HG03521 (cell line): Measurements from ENCODE around the gene DNAJC3.

ENCODE experiments used
- ATAC-seq: cut with Tn5 transposase; IDR thresholded peaks from one replicate; pipeline ENCODE4 v1.9.1; 2021; ENCODE audit warnings: mild to moderate bottlenecking, moderate library complexity; ENCODE audit not compliant: unreplicated experiment

The DNAJC3 gene, protein sequence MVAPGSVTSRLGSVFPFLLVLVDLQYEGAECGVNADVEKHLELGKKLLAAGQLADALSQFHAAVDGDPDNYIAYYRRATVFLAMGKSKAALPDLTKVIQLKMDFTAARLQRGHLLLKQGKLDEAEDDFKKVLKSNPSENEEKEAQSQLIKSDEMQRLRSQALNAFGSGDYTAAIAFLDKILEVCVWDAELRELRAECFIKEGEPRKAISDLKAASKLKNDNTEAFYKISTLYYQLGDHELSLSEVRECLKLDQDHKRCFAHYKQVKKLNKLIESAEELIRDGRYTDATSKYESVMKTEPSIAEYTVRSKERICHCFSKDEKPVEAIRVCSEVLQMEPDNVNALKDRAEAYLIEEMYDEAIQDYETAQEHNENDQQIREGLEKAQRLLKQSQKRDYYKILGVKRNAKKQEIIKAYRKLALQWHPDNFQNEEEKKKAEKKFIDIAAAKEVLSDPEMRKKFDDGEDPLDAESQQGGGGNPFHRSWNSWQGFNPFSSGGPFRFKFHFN

DNA sequence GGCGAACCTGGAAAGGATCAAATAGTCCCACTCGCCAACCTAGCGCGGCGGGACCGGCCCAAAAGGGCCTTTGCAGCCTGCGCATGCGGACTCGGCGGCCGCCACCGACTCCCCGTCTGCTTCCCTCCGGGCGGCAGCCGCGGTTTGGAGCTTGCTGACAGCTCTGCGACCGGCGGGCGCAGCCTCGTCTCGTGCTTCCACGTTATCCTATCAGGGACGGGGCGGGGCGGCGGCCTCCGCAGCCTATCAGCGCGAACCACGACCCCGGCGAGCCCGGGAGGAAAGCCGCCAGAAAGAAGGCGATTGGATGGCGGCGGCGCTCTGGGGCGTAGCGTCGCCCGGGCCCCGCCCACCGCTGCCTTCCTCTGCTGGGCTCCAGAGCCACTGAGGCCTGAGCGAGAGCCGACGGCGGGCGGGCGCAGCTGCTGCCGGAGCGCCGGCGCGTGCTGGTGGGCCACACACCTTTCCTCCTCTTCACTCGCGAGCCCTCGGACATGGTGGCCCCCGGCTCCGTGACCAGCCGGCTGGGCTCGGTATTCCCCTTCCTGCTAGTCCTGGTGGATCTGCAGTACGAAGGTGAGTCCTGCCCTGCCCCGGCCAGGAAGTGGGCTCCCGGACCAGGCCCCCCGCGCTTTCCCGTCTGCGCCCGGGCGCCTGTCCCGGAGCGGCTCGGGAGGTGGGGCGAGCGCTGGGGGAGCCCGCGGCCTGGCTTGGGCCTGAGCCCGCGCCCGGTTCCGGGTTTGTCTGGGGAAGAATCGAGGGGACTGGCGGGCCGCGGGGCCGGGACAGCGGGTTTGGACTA lies at the start of gene DNAJC3:
Gene DNAJC3 (plus strand): TSS at position 378 of the 802 bp plus-strand sequence. CDS start 117 bp downstream, at position 495.
- ATAC-seq, result peak; percentile 97

- ATAC-seq, result no peak
These were observed 49.3 kb upstream of the DNAJC3 start for GRCh38 chr13:95627590-95627989.

GRCh38 chr13:95628488-95628887 lies 48.5 kb upstream of the DNAJC3 start:
- ATAC-seq, result no peak

DNA sequence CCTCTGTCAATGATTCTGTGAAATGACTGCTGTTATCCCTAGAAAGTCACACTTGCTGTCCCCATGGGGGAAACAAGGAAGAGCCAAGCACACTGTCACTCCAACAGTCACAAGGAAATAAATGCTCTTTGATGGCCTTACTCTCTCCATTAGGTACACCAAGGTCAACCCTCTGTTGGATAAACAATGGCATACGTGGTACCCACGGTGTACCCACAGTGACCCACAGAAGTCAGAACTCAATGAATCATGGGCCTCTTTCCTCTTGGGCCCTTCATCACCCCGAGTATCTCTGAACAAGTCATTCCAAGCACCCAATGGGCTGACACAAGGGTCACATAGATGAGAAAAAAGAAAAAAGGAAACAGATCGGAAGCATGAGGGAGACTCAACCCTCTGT lies 47.9 kb upstream of the DNAJC3 start:
- no peak for ATAC-seq

DNA sequence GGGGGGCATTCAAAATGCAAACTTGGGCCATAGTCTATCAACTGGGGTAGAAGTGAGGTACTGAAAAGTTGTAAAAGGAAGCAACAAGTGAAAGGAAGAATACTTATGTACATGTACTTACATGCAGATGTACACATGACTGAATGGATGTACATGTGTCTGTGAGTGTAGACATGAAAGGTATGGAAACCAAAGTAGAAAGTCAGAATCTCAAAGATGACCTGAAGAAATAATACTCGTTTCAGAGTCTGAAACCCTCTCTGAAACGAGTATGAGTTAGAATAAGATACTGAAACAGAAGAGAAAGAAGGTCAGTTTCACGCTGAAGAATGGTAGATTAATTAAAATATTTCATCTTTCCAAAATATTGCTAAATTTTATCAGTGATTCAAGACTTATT lies 46.3 kb upstream of the DNAJC3 start:
- ATAC-seq, result no peak

DNA sequence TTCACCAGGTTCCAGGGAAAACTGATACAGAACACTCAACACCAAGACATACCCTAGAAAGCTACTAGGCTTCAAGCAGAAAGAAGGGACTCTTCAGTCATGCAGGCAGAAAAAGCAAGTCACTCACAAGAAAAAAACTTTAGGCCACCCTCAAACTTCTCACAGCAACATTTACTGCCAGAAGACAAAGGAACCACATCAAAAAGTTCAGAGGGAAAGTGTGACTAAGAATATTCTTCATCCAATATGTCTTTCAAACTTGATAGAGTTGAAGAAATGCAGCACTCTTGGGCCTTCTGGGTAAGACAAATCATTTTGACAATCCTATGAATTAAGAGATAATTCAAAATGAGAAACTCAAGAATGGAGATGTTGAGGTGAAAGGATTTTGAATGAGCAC lies 40.1 kb upstream of the DNAJC3 start:
- ATAC-seq, result no peak

GRCh38 chr13:95641291-95642027 lies 35.5 kb upstream of the DNAJC3 start:
- no peak for ATAC-seq

- no peak for ATAC-seq
These were observed 34.8 kb upstream of the DNAJC3 start for GRCh38 chr13:95642028-95642621.

- no peak for ATAC-seq
These were observed 33.9 kb upstream of the DNAJC3 start for GRCh38 chr13:95642999-95643398.

DNA sequence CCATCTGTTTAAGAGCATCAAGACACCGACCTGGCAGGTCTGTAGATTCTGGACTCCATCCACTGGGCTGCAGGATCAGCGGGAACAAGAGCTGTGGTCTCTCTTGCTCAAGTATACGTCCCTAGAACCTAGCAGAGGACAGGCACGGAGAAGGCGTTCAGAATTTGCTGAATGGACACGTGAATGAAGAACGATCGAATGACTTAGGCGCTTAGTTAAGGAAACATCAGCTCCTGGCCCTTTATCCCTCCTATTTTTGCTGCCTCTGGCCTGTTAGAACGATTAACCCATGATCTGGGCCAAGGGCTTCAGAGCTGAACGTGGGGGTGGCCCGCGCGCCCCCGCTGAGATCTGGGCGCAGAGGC lies 33.4 kb upstream of the DNAJC3 start:
- no peak for ATAC-seq

DNA sequence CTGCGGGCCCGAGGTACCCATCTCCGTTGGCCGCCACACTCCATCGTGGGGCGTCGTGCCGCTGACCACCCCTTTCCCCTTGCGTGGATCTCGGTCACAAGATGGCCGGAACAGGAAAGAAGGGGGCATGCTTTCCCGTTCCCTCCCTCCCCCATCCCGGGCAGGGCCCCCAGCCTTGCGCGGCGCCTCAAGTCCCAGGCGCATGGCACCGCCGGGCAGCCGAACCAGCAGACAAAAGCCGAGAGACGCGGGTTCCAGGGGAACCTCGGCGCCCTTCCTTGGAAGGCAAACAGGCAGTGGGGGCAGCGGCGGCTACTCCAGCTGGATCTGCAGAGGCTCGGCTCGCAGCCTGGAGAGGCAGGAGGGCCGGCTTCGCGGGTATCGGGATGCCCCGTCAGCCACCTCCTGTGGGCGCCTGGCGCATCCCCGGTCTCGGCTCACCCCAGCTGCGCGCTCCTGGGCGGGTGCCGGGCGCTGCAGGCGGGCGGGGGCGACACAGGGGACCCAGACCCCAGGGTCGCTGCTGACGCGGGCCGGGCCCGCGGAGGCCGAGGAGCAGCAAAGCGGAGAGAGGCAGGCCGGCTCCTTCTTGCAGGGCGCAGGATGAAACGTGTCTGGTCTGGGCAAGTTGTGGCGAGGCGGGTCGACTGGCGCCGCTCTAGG lies 32.9 kb upstream of the DNAJC3 start:
- ATAC-seq, result peak; percentile 50

- ATAC-seq, result peak; percentile 68
These were observed 32.3 kb upstream of the DNAJC3 start, which contains the start of gene DZIP1 for GRCh38 chr13:95644601-95645052. Gene DZIP1, minus strand, starts transcription at chr13:95644706. Its CDS starts 2,677 bp downstream, at chr13:95642029.

- ATAC-seq, result no peak
These were observed 29.6 kb upstream of the DNAJC3 start for GRCh38 chr13:95647321-95647720.

- no peak for ATAC-seq
These were observed 26.2 kb upstream of the DNAJC3 start for GRCh38 chr13:95650696-95651095.

DNA sequence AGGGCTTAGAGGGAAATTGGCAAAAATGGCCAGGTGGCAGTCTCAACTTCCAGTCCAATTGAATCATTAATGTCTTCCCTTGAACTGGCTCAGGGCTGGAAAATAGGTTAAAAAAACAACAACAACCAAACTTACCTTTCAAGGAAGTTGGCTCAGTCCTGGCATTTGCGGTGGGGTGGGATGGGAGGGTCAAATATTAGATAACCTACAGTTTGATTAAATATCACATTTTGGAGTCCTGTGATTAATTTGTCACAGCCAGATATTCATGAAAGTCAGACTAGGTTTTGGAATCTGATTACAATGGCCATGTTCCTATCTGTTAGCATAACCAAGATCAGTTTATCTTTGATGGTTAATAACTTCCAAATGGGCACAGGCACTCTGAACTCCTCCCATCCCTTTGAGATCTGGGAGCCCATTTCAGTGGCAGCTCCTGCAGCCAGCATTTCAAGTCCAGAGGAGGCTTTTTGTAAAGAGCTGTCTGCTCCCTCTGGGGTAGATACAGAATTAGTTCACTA lies 24.6 kb upstream of the DNAJC3 start:
- no peak for ATAC-seq

- no peak for ATAC-seq
These were observed 24.1 kb upstream of the DNAJC3 start for GRCh38 chr13:95652821-95653220.

DNA sequence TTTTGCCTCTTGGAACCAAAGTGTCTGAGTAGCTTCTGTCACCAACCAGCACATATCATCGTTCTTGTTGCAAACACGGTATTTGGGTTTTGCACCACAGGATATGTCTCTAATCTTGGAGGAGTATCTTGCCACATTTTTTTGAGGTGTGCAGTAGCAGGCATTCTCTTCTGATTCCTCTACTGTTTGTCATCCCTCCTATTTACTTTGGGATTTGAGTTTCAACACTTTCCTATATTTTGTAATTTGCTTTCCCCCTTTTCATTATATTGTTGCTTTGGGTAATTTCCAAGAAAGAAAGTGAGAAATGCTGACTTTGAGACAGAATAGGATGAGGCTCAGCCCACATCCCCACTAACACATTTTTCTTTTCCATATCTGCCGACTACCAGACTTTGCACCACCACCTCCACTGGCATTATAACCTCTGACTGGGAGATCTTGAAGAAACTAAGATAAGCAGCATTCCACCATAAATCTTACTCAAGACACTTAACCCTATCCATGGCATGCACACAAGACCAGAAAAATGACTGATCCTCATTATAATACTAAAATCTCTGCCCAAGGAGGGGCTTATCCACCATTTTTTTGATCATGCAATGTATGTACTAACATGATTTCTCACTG lies 20.4 kb upstream of the DNAJC3 start:
- no peak for ATAC-seq

- no peak for ATAC-seq
These were observed 17.4 kb upstream of the DNAJC3 start for GRCh38 chr13:95659500-95659899.

- ATAC-seq, result peak; percentile 51
These were observed 15.9 kb upstream of the DNAJC3 start for GRCh38 chr13:95660981-95661581.
